Activated naive CD4-positive, alpha-beta T cell treated with anti-CD3 and anti-CD28 coated beads, Interleukin-2, amount 10 ng/mL, durations not matched to agents 7 days and 5 days (primary cell): ENCODE data around the gene GALNT7.

ENCODE experiments used
- CTCF ChIA-PET: fragments of 350-600 bp; sonication (Branson Sonifier 250); formaldehyde crosslinking; loops from one replicate; lab custom pipeline; 2021; ENCODE audit warnings: antibody characterized with exemption; lab: Charles Lee
- DNase-seq: peaks from one replicate; pipeline ENCODE4 v3.0.0-alpha.2; 2020
- H3K27ac Mint-ChIP-seq: one replicate; pipeline ENCODE4 v1.8.0; 2021; ENCODE audit warnings: mild to moderate bottlenecking, moderate library complexity, mixed read lengths
- H3K27me3 Mint-ChIP-seq: one replicate; pipeline ENCODE4 v1.8.0; 2021; ENCODE audit warnings: mild to moderate bottlenecking, mixed read lengths
- H3K36me3 Mint-ChIP-seq: one replicate; pipeline ENCODE4 v1.8.0; 2021; ENCODE audit warnings: mixed read lengths
- H3K4me1 Mint-ChIP-seq: one replicate; pipeline ENCODE4 v1.8.0; 2021; ENCODE audit warnings: mixed read lengths
- H3K4me3 Mint-ChIP-seq: one replicate; pipeline ENCODE4 v1.8.0; 2021; ENCODE audit warnings: mild to moderate bottlenecking, moderate library complexity, mixed read lengths
- H3K9me3 Mint-ChIP-seq: one replicate; pipeline ENCODE4 v1.8.0; 2021; ENCODE audit warnings: mixed read lengths

Gene GALNT7

GRCh38 chr4:173301518-173302201, 133.0 kb downstream of the GALNT7 start:
- Mint-ChIP-seq H3K27ac (no peak overlapping the region), H3K36me3 (peaks cover 2% of the 10 kb centered on the region), H3K4me1 (no peaks in the 10 kb centered on the region), H3K4me3 (no peak overlapping the region), H3K9me3 (no peaks in the 10 kb centered on the region), H3K27me3 (no peaks in the 10 kb centered on the region)
- peak; percentile 36 for DNase-seq
- CTCF ChIA-PET, result interaction anchor here (0.6 to 4.1 kb wide), 50 partner anchors 9 to 296 kb away, joined by 3 to 66 read pairs (median 4); partner anchors contain the start of genes HMGB2 and SCRG1

GRCh38 chr4:173307778-173308177, 139.2 kb downstream of the GALNT7 start:
- no peak overlapping the region for H3K4me3 Mint-ChIP-seq
- no peaks in the 10 kb centered on the region for H3K27me3 Mint-ChIP-seq
- no peaks in the 10 kb centered on the region for H3K4me1 Mint-ChIP-seq
- CTCF ChIA-PET, result interaction anchor here (1.3 to 2.5 kb wide), 2 partner anchors 11 to 295 kb away, joined by 7 to 10 read pairs; no protein-coding TSS in a partner anchor
- peaks cover 11% of the 10 kb centered on the region for H3K36me3 Mint-ChIP-seq
- DNase-seq, result no peak
- no peaks in the 10 kb centered on the region for H3K9me3 Mint-ChIP-seq
- no peak overlapping the region for H3K27ac Mint-ChIP-seq

DNA sequence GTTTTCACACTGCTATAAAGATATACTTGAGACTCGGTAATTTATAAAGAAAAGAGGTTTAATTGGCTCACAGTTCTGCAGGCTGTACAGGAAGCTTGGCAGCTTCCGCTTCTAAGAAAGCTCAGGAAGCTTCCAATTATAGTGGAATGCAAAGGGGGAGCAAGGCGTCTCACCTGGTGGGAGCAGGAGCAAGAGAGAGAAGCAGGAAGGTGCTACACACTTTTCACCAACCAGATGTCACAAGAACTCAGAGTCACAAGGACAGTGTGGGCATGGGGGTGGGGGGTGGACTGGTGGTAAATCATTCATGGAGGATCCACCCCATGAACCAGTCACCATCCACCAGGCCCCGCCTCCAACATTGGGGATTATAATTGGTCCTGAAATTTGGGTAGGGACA, 142.8 kb downstream of the GALNT7 start:
- H3K27ac Mint-ChIP-seq, result no peak overlapping the region
- H3K4me1 Mint-ChIP-seq, result no peaks in the 10 kb centered on the region
- no peaks in the 10 kb centered on the region for H3K9me3 Mint-ChIP-seq
- peaks cover 10% of the 10 kb centered on the region for H3K36me3 Mint-ChIP-seq
- no peaks in the 10 kb centered on the region for H3K27me3 Mint-ChIP-seq
- no peak overlapping the region for H3K4me3 Mint-ChIP-seq
- CTCF ChIA-PET, result interaction anchor here (2.3 kb wide), 1 partner anchor 10 kb away, joined by 16 read pairs; no protein-coding TSS in a partner anchor
- no peak for DNase-seq

- no peaks in the 10 kb centered on the region for H3K27me3 Mint-ChIP-seq
- no peak overlapping the region for H3K27ac Mint-ChIP-seq
- DNase-seq, result no peak
- no peaks in the 10 kb centered on the region for H3K4me1 Mint-ChIP-seq
- peaks cover 20% of the 10 kb centered on the region for H3K36me3 Mint-ChIP-seq
- H3K9me3 Mint-ChIP-seq, result no peaks in the 10 kb centered on the region
- CTCF ChIA-PET, result interaction anchor here (2.0 kb wide), 1 partner anchor 13 kb away, joined by 13 read pairs; no protein-coding TSS in a partner anchor
- no peak overlapping the region for H3K4me3 Mint-ChIP-seq
Measured at GRCh38 chr4:173314715-173315114, 146.1 kb downstream of the GALNT7 start.

DNA sequence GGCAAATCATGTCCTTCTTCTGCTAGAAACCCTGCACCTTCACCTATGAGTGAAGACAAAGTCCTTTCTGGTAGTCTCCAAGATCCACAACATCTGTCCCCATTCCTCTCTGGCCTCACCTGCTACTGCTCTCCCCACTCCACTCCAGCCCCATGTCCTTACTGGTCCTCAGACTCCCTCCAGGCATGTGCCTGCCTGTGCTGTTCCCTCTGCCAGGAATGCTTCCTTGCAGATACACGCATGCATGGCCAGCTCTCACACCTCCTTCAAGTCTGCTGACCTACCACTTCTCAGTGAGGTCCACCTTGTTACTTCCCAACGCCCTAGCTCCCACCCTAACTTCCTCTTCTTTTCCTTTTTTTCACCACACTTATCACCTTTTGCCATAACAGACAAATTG, 147.4 kb downstream of the GALNT7 start:
- Mint-ChIP-seq H3K4me1 (no peaks in the 10 kb centered on the region), H3K4me3 (no peak overlapping the region), H3K27me3 (no peaks in the 10 kb centered on the region), H3K27ac (no peak overlapping the region), H3K36me3 (peaks cover 25% of the 10 kb centered on the region), H3K9me3 (no peaks in the 10 kb centered on the region)
- CTCF ChIA-PET, result interaction anchor here (1.0 kb wide), 1 partner anchor 302 kb away, joined by 3 read pairs; no protein-coding TSS in a partner anchor
- DNase-seq, result no peak

GRCh38 chr4:173317004-173317403, 148.4 kb downstream of the GALNT7 start:
- CTCF ChIA-PET, result interaction anchor here (1.0 to 3.8 kb wide), 2 partner anchors 104 to 303 kb away, joined by 3 to 31 read pairs; no protein-coding TSS in a partner anchor
- no peaks in the 10 kb centered on the region for H3K4me1 Mint-ChIP-seq
- H3K27me3 Mint-ChIP-seq, result no peaks in the 10 kb centered on the region
- H3K4me3 Mint-ChIP-seq, result no peak overlapping the region
- peaks cover 26% of the 10 kb centered on the region for H3K36me3 Mint-ChIP-seq
- no peak overlapping the region for H3K27ac Mint-ChIP-seq
- no peaks in the 10 kb centered on the region for H3K9me3 Mint-ChIP-seq
- no peak for DNase-seq

- Mint-ChIP-seq H3K4me3 (no peak overlapping the region), H3K27ac (no peak overlapping the region), H3K9me3 (no peaks in the 10 kb centered on the region), H3K4me1 (no peaks in the 10 kb centered on the region), H3K27me3 (no peaks in the 10 kb centered on the region), H3K36me3 (peaks cover 29% of the 10 kb centered on the region)
- DNase-seq, result no peak
- CTCF ChIA-PET, result interaction anchor here (0.7 to 5.0 kb wide), 14 partner anchors 9 to 305 kb away, joined by 3 to 105 read pairs (median 6); partner anchors contain the start of genes HMGB2 and SAP30
Measured at GRCh38 chr4:173318240-173318639, 149.6 kb downstream of the GALNT7 start.

- H3K9me3 Mint-ChIP-seq, result no peaks in the 10 kb centered on the region
- no peak overlapping the region for H3K27ac Mint-ChIP-seq
- no peak for DNase-seq
- CTCF ChIA-PET, result interaction anchor here (0.7 to 5.0 kb wide), 20 partner anchors 9 to 305 kb away, joined by 3 to 105 read pairs (median 4); partner anchors contain the start of genes HMGB2 and SAP30
- no peaks in the 10 kb centered on the region for H3K4me1 Mint-ChIP-seq
- H3K4me3 Mint-ChIP-seq, result no peak overlapping the region
- peaks cover 29% of the 10 kb centered on the region for H3K36me3 Mint-ChIP-seq
- H3K27me3 Mint-ChIP-seq, result no peaks in the 10 kb centered on the region
Measured at GRCh38 chr4:173318648-173319211, 150.1 kb downstream of the GALNT7 start.

DNA sequence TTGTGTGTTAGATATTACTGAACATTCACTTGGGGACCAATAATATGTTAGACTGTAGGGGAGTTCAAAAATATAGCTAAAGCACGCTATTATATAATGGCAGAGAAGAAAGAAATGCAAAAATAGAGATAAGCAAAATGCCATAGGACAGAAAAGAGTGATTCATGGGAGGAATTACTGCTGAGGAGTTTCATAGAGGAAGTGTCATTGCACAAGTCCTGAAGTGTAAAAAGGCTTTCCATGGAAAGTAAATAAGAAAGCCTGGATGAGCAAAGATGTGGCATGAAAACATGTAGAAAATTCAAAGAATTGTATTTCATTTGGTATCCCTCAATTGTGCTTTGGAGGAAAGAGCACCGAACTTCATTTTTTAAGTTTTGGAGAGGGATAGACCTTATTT, 151.1 kb downstream of the GALNT7 start:
- no peak overlapping the region for H3K27ac Mint-ChIP-seq
- H3K9me3 Mint-ChIP-seq, result no peaks in the 10 kb centered on the region
- no peak overlapping the region for H3K4me3 Mint-ChIP-seq
- H3K36me3 Mint-ChIP-seq, result peaks cover 29% of the 10 kb centered on the region
- no peak for DNase-seq
- CTCF ChIA-PET, result interaction anchor here (0.6 to 5.0 kb wide), 11 partner anchors 10 to 293 kb away, joined by 3 to 105 read pairs (median 6); partner anchors contain the start of genes HMGB2 and SAP30
- no peaks in the 10 kb centered on the region for H3K4me1 Mint-ChIP-seq
- no peaks in the 10 kb centered on the region for H3K27me3 Mint-ChIP-seq

DNA sequence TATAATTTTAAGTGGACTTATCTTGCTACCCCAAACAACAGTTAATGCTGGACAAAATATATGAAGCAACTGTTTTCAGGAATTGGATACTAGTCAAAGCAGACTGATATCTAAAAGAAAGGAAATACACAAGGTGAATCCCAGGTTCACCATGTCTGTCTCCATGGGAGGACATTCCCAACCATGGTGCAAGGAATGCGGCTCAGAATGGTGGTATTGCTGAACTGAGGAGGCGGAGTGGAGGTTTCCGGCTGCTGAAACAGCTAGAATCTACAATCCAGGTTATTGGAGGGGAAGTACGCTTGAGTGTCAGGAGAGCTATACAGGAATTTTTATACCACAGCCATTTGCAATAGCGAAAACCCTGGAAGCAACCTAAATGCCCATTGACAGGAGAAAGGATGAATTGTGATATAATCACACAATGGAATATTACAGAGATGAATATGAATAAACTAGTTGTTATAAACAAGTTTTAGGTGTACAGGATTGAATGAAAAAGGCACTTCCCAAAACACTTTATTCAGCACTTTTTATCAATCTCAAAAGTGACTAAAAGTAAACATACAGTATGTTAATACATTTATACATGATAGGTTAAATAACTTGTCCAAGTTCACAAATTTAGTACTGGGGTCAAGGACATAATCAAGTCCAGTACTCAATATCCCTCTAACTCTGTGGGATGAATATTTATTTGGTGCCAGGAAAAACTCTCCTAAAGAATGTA, 156.6 kb downstream of the GALNT7 start:
- Mint-ChIP-seq H3K4me1 (peaks cover 19% of the 10 kb centered on the region), H3K9me3 (no peaks in the 10 kb centered on the region), H3K4me3 (no peak overlapping the region), H3K27ac (peak overlapping the region; percentile 62), H3K36me3 (peaks cover 48% of the 10 kb centered on the region), H3K27me3 (no peaks in the 10 kb centered on the region)
- no peak for DNase-seq
- CTCF ChIA-PET, result no interaction called here

DNA sequence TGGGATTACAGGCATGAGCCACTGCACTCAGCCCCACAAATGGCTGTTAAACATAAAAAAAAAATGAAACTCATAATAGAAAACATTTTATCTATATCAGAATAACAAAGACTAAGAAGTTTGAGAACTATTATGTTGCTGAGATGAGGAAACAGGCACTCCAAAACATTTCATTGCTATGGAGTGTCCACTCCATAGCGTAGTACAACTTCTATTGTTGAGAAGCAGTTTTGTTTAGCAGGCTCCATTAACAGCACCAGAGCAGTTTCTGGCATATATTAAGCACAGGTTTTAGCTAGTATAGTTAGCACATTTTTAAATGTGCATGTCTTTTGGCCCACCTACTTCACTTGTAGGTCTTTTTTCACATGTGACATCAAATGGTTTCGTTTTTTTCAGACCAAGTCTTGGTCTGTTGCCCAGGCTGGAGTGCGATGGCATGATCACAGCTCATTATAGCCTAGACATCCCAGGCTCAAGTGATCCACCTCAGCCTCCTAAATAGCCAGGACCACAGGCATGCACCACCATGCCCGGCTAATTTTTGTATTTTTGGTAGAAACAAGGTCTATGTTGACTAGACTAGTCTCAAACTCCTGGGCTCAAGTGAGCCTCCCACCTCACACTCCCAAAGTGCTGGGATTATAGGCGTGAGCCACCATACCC, 159.8 kb downstream of the GALNT7 start:
- H3K4me1 Mint-ChIP-seq, result peaks cover 34% of the 10 kb centered on the region
- no peak overlapping the region for H3K27ac Mint-ChIP-seq
- H3K9me3 Mint-ChIP-seq, result no peaks in the 10 kb centered on the region
- H3K36me3 Mint-ChIP-seq, result peaks cover 56% of the 10 kb centered on the region
- CTCF ChIA-PET, result interaction anchor here (0.6 to 1.5 kb wide), 3 partner anchors 9 to 92 kb away, joined by 3 to 4 read pairs (median 3); no protein-coding TSS in a partner anchor
- H3K4me3 Mint-ChIP-seq, result no peak overlapping the region
- no peak for DNase-seq
- no peaks in the 10 kb centered on the region for H3K27me3 Mint-ChIP-seq

- H3K9me3 Mint-ChIP-seq, result no peaks in the 10 kb centered on the region
- CTCF ChIA-PET, result interaction anchor here (4.3 kb wide), 1 partner anchor 12 kb away, joined by 16 read pairs; no protein-coding TSS in a partner anchor
- peak overlapping the region; percentile 62 for H3K4me3 Mint-ChIP-seq
- peak overlapping the region; percentile 13 for H3K27ac Mint-ChIP-seq
- no peak for DNase-seq
- peaks cover 60% of the 10 kb centered on the region for H3K36me3 Mint-ChIP-seq
- H3K4me1 Mint-ChIP-seq, result peaks cover 34% of the 10 kb centered on the region
- H3K27me3 Mint-ChIP-seq, result peaks cover 6% of the 10 kb centered on the region
Measured at GRCh38 chr4:173330590-173330989, 162.0 kb downstream of the GALNT7 start.

- no peak for DNase-seq
Measured at GRCh38 chr4:173332021-173332487, 163.4 kb downstream of the GALNT7 start.

More at GRCh38 chr4:173332021-173332487, 163.4 kb downstream of the GALNT7 start:
- peak overlapping the region; percentile 98 for H3K27ac Mint-ChIP-seq
- peak overlapping the region; percentile 89 for H3K4me3 Mint-ChIP-seq
- no peaks in the 10 kb centered on the region for H3K9me3 Mint-ChIP-seq
- peaks cover 41% of the 10 kb centered on the region for H3K4me1 Mint-ChIP-seq
- H3K36me3 Mint-ChIP-seq, result peaks cover 51% of the 10 kb centered on the region
- H3K27me3 Mint-ChIP-seq, result peaks cover 6% of the 10 kb centered on the region
- CTCF ChIA-PET, result interaction anchor here (0.7 to 4.3 kb wide), 4 partner anchors 13 to 38 kb away, joined by 3 to 44 read pairs (median 10); partner anchors contain the start of gene SAP30
